Glutamatergic neuron (in vitro differentiated cells): ENCODE data around the gene ZNF385C. TPM values are rescaled to one million over a fixed set of nuclear protein-coding genes. Genes with fewer than 3 reads are reported as not detected.

Experiments used
- DNase-seq: peaks from one replicate; pipeline ENCODE4 v3.0.0; 2022
- H3K27ac Mint-ChIP-seq: one replicate; pipeline ENCODE4 v1.8.0; 2020; ENCODE audit warnings: mild to moderate bottlenecking, mixed read lengths, inconsistent platforms; ENCODE audit not compliant: unreplicated experiment
- H3K27me3 Mint-ChIP-seq: one replicate; pipeline ENCODE4 v1.8.0; 2020; ENCODE audit warnings: mild to moderate bottlenecking, moderate library complexity, mixed read lengths, inconsistent platforms; ENCODE audit not compliant: unreplicated experiment
- H3K36me3 Mint-ChIP-seq: one replicate; pipeline ENCODE4 v1.8.0; 2020; ENCODE audit warnings: mild to moderate bottlenecking, mixed read lengths, inconsistent platforms; ENCODE audit not compliant: unreplicated experiment
- H3K4me1 Mint-ChIP-seq: one replicate; pipeline ENCODE4 v1.8.0; 2020; ENCODE audit warnings: mild to moderate bottlenecking, low read depth, mixed read lengths, inconsistent platforms; ENCODE audit not compliant: unreplicated experiment
- H3K4me3 Mint-ChIP-seq: one replicate; pipeline ENCODE4 v1.8.0; 2020; ENCODE audit warnings: mild to moderate bottlenecking, mixed read lengths, inconsistent platforms; ENCODE audit not compliant: unreplicated experiment
- H3K9me3 Mint-ChIP-seq: one replicate; pipeline ENCODE4 v1.8.0; 2020; ENCODE audit warnings: mild to moderate bottlenecking, moderate library complexity, mixed read lengths, inconsistent platforms; ENCODE audit not compliant: unreplicated experiment
- total RNA-seq: library from RNA; stranded (reverse); fragmentation: NEBNext Ultra II Directional; extraction: Animal tissue kit (Norgen Biotek cat#: 25700); gene quantifications from one replicate; pipeline ENCODE4 v1.2.1, GENCODE V29; 2021; ENCODE audit not compliant: unreplicated experiment
- TF ChIP-seq, protein P1 (sequence below): fragments of 200-600 bp; sonication (generic); IDR thresholded peaks from one replicate; pipeline ENCODE4 v1.5.0; 2021; ENCODE audit not compliant: partially characterized antibody, unreplicated experiment

Gene ZNF385C
- total RNA-seq, 1 donor from 2014 or later: 1.5 TPM

DNA sequence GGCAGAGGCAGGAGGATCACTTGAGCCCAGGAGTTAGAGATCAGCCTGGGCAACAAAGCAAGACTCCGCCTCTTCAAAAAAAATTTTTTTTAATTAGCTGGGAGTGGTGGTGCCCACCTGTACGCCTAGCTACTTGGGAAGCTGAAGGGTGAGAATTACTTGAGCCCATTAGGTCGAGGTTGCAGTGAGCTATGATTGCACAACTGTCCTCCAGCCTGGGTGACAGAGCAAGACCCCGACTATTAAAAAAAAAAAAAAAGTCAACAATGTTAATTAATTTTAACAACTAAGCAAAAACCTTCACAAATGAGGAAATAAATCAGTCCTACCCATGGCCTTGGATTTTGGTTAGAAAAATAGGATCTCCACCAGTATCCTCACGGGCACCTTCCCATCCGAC, 8.9 kb upstream of the ZNF385C start:
- Mint-ChIP-seq H3K9me3 (peaks cover 2% of the 10 kb centered on the region), H3K4me1 (peaks cover 3% of the 10 kb centered on the region), H3K4me3 (peak overlapping the region; percentile 76), H3K27ac (no peak overlapping the region), H3K27me3 (peaks cover 8% of the 10 kb centered on the region), H3K36me3 (no peaks in the 10 kb centered on the region)
- TF ChIP-seq, protein P1, sequence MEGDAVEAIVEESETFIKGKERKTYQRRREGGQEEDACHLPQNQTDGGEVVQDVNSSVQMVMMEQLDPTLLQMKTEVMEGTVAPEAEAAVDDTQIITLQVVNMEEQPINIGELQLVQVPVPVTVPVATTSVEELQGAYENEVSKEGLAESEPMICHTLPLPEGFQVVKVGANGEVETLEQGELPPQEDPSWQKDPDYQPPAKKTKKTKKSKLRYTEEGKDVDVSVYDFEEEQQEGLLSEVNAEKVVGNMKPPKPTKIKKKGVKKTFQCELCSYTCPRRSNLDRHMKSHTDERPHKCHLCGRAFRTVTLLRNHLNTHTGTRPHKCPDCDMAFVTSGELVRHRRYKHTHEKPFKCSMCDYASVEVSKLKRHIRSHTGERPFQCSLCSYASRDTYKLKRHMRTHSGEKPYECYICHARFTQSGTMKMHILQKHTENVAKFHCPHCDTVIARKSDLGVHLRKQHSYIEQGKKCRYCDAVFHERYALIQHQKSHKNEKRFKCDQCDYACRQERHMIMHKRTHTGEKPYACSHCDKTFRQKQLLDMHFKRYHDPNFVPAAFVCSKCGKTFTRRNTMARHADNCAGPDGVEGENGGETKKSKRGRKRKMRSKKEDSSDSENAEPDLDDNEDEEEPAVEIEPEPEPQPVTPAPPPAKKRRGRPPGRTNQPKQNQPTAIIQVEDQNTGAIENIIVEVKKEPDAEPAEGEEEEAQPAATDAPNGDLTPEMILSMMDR: no peak
- DNase-seq: no peak

DNA sequence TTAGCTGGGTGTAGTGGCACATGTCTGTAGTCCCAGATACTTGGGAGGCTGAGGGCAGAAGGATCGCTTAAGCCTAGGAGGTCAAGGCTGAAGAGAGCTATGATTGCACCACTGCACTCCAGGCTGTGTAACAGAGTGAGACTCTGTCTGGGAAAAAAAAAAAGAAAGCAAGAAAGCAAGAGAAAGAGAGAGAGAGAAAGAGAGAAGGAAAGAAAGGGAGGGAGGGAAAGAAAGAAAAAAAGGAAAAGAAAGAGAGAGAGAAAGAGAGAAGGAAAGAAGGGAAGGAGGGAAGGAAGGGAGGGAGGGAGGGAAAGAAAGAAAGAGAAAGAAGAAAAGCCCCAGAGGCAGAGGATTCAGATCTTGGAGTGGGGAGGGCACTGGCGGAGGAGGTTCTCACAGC, 7.7 kb upstream of the ZNF385C start:
- Mint-ChIP-seq H3K4me3 (peak overlapping the region; percentile 9), H3K36me3 (no peaks in the 10 kb centered on the region), H3K27ac (no peak overlapping the region), H3K4me1 (peaks cover 3% of the 10 kb centered on the region), H3K27me3 (peaks cover 8% of the 10 kb centered on the region), H3K9me3 (peaks cover 2% of the 10 kb centered on the region)
- DNase-seq: no peak
- TF ChIP-seq, protein P1: no peak

DNA sequence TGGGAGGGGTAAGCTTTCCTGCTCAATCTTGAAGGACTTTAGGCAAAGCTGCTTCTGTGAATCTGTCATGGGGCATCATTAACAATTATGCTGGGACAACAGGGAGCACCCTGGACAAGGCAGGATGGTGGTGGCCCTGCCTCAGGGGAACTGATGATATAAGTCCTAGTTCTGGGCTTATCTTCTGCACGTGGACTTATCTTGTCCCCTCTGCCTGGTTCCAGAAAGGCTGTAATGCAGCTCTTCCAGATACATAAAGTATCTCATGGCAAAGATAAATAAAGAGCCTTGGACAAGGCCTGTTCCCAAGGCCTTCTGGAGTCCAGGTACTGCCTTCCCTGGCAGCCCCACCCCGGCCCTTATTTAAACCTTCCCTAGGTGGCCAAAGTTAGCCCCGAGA, 6.0 kb upstream of the ZNF385C start:
- Mint-ChIP-seq H3K4me3 (no peak overlapping the region), H3K27ac (no peak overlapping the region), H3K36me3 (no peaks in the 10 kb centered on the region), H3K9me3 (peaks cover 2% of the 10 kb centered on the region), H3K4me1 (peaks cover 3% of the 10 kb centered on the region), H3K27me3 (peaks cover 7% of the 10 kb centered on the region)
- TF ChIP-seq, protein P1: no peak
- no peak for DNase-seq

DNA sequence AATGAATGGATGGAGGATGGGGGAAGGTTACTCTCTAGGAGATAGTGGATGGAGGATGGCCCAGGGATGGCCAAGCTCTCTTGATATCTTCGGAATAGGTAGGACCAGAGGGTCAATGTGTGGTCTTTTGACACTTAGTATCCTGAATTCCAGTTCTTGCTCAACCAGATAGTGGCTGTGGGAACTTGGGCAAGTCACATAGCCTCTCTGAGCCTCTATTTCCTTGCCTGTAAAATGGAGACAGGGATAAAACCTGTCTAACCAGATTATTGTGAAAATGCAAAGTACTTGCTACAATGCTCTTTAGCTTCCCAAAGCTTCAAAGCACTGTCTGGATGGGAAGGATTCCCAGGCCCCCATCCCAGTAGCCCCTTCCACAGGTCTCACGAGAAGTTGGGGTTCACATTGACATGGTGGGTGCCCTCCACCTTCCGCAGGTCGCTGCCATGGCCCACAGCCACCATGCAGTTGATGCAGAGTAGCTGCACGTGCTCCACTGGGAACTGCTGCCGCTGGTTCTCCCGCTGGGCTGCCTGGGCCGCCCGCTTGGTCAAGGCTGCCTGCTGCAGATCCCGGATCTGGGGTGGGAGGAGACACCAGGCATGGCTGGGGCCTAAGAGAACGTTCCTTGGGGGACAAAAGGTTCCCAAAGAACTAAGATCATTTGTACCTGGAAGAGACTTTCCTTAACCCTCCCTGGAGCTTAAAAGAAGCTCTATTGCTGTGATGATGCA, 5.1 kb upstream of the ZNF385C start:
- TF ChIP-seq, protein P1: no peak
- DNase-seq: no peak
- Mint-ChIP-seq H3K36me3 (no peaks in the 10 kb centered on the region), H3K4me1 (peaks cover 7% of the 10 kb centered on the region), H3K9me3 (peaks cover 2% of the 10 kb centered on the region), H3K4me3 (no peak overlapping the region), H3K27me3 (peaks cover 7% of the 10 kb centered on the region), H3K27ac (no peak overlapping the region)

DNA sequence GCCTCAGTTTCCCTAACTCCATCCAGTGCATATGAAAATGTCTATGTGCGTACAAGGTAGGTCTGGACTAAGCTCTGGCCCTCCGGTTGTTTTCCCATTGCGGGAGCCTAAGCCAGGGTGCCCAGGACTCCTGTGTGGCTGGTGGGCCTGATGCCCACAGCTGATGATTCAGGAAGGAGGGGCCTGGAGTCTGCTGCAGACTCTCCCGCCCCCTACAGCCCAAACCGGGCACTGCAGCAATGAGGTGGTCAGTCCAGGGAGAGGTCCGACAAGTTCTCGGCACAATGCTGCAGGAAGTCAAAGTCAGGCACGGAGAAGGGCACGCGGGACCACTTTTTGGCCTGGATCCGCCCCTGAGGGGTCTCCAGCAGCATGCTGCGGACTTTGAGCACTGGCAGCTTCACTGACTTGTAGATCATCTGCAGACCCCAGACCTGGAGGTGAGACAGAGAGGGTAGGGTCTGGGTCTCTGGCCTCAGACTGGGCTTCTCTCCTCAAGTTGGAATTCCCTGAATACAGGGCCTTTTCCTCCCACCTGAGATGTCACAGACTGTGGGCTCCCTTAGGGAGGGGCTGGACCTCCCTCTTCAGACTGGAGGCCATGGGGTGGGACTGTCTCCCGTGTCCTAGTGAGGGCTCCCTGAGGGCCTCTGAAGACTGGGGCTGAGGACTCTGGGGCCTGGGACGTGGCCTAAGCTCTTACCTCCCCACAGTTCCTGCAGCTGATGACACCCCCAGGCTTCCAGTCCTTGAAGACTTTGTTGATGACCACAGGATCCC, 3.4 kb upstream of the ZNF385C start:
- peaks cover 7% of the 10 kb centered on the region for H3K4me1 Mint-ChIP-seq
- no peaks in the 10 kb centered on the region for H3K36me3 Mint-ChIP-seq
- peaks cover 14% of the 10 kb centered on the region for H3K27me3 Mint-ChIP-seq
- TF ChIP-seq, protein P1: peak; percentile 90
- H3K4me3 Mint-ChIP-seq: no peak overlapping the region
- peaks cover 2% of the 10 kb centered on the region for H3K9me3 Mint-ChIP-seq
- no peak overlapping the region for H3K27ac Mint-ChIP-seq
- DNase-seq: peak; percentile 89
